BE2C (cell line): ENCODE measurements around the gene COX20.
A peak's percentile ranks its signal among the peaks of the same experiment; 100 is the strongest.

Source experiments
- DNase-seq: peaks from one replicate; pipeline ENCODE4 v3.0.0-alpha.2; 2020
- H3K27me3 ChIP-seq: fragments of 250-450 bp; sonication (Bioruptor Pico); 2 replicates; pipeline ENCODE4 v1.5.1; 2020; ENCODE audit warnings: mild to moderate bottlenecking
- H3K36me3 ChIP-seq: fragments of 250-450 bp; sonication (Bioruptor Pico); 2 replicates; pipeline ENCODE4 v1.5.1; 2020; ENCODE audit warnings: mild to moderate bottlenecking
- H3K4me1 ChIP-seq: fragments of 250-450 bp; sonication (Bioruptor Pico); 2 replicates; pipeline ENCODE4 v1.5.1; 2020
- H3K4me3 ChIP-seq: 2 replicates; pipeline ENCODE4 v1.5.1; 2011; ENCODE audit warnings: low read depth, low read length
- H3K9me3 ChIP-seq: fragments of 250-450 bp; sonication (Bioruptor Pico); 2 replicates; pipeline ENCODE4 v1.5.1; 2020
- TF ChIP-seq, protein P1 (sequence below): IDR thresholded peaks from 2 replicates; pipeline ENCODE4 v1.5.1; 2012; ENCODE audit warnings: mild to moderate bottlenecking, low read depth, low read length

The COX20 gene

DNA sequence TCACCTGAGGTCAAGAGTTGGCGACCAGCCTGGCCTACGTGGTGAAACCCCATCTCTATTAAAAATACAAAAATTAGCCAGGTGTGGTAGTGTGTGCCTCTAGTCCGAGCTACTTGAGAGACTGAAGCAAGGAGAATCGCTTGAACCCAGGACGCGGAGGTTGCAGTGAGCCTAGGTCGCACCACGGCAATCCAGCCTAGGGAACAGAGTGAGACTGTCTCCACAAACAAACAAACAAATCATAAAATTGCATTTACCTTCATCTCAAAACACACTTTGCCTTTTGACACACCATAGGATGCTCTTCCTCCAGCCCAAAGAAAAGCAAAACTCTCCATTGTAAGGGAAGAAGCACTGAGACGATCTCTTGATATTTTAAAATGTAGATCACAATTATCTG, 24.6 kb downstream of the COX20 start:
- Histone ChIP-seq H3K27me3 (no peaks in the 10 kb centered on the region), H3K9me3 (no peaks in the 10 kb centered on the region), H3K36me3 (peaks cover 86% of the 10 kb centered on the region), H3K4me1 (peaks cover 4% of the 10 kb centered on the region), H3K4me3 (peak overlapping the region; percentile 98)
- no peak for DNase-seq
- TF ChIP-seq, protein P1, sequence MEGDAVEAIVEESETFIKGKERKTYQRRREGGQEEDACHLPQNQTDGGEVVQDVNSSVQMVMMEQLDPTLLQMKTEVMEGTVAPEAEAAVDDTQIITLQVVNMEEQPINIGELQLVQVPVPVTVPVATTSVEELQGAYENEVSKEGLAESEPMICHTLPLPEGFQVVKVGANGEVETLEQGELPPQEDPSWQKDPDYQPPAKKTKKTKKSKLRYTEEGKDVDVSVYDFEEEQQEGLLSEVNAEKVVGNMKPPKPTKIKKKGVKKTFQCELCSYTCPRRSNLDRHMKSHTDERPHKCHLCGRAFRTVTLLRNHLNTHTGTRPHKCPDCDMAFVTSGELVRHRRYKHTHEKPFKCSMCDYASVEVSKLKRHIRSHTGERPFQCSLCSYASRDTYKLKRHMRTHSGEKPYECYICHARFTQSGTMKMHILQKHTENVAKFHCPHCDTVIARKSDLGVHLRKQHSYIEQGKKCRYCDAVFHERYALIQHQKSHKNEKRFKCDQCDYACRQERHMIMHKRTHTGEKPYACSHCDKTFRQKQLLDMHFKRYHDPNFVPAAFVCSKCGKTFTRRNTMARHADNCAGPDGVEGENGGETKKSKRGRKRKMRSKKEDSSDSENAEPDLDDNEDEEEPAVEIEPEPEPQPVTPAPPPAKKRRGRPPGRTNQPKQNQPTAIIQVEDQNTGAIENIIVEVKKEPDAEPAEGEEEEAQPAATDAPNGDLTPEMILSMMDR: no peak

DNA sequence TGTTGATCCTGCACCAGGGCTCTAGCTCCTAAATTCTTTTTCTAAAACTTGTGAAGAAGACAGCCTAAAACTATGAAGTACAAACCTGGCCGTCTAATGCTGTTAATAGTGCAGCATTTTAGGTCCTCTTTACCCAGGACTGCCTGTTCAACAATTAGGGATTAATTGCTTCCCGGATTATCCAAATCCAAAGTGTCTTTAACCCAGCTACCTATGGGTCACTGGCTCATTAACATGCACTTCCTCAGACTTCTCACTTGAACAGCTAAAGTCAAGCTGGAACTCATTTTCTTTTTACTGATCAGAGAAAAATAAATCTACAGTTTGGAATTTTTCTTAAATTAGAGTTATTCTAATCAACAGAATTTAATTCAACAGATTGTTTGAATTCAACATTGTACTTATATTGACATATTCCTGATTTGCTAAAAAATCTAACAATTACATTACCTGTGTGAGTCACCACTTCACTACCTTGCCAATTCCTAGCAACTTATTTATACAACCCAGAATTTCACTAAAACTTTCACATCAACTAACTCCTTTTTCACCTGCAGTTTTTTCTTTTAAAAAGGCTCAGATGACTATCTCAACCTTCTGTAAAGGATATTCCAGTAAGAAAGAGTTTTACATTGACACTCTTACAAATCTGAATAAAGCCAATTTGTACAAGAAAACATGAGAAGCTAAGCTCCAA, 25.6 kb downstream of the COX20 start:
- TF ChIP-seq, protein P1: no peak
- no peaks in the 10 kb centered on the region for H3K27me3 ChIP-seq
- peaks cover 76% of the 10 kb centered on the region for H3K36me3 ChIP-seq
- DNase-seq: no peak
- H3K4me1 ChIP-seq: peaks cover 7% of the 10 kb centered on the region
- H3K9me3 ChIP-seq: no peaks in the 10 kb centered on the region
- peak overlapping the region; percentile 98 for H3K4me3 ChIP-seq

DNA sequence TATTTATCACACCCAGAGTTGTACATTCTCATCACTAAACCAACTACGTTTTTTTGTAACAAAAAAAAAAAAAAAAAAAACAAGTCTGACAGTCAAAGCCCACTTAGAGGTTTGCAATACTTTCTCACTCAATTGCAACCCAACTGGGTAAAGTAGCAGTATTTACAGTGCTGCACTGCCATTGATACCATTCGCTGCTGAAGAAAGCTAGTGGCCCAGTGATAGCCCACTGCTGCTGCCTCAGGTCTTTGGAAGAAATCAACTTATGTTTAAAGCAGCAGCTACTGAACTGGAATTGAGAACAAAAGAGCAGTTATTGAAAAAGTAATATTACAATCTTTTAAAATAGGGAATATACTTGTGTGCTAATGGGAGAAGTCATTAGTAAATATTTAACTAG, 26.2 kb downstream of the COX20 start:
- no peak for DNase-seq
- Histone ChIP-seq H3K4me1 (peaks cover 7% of the 10 kb centered on the region), H3K4me3 (peak overlapping the region; percentile 98), H3K36me3 (peaks cover 70% of the 10 kb centered on the region), H3K27me3 (no peaks in the 10 kb centered on the region), H3K9me3 (no peaks in the 10 kb centered on the region)
- TF ChIP-seq, protein P1: no peak

DNA sequence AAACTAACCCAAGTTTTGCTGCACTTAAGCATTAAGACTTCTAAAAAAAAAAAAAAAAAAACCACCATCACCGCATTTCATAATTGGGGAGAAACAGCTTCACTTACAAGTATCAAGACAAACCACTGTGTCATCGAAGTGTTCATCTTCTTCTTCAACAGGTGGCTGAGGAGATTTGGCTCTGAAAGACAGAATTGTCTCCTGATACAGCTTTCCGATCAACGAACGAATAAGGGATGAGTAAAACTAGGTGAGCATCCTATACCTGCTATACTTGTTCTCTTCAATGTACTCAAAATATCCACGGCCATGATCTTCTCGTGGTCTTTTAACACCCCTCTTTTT, 26.9 kb downstream of the COX20 start:
- no peak for DNase-seq
- TF ChIP-seq, protein P1: no peak
- no peaks in the 10 kb centered on the region for H3K9me3 ChIP-seq
- H3K36me3 ChIP-seq: peaks cover 63% of the 10 kb centered on the region
- H3K4me3 ChIP-seq: peak overlapping the region; percentile 98
- H3K27me3 ChIP-seq: no peaks in the 10 kb centered on the region
- H3K4me1 ChIP-seq: peaks cover 7% of the 10 kb centered on the region

DNA sequence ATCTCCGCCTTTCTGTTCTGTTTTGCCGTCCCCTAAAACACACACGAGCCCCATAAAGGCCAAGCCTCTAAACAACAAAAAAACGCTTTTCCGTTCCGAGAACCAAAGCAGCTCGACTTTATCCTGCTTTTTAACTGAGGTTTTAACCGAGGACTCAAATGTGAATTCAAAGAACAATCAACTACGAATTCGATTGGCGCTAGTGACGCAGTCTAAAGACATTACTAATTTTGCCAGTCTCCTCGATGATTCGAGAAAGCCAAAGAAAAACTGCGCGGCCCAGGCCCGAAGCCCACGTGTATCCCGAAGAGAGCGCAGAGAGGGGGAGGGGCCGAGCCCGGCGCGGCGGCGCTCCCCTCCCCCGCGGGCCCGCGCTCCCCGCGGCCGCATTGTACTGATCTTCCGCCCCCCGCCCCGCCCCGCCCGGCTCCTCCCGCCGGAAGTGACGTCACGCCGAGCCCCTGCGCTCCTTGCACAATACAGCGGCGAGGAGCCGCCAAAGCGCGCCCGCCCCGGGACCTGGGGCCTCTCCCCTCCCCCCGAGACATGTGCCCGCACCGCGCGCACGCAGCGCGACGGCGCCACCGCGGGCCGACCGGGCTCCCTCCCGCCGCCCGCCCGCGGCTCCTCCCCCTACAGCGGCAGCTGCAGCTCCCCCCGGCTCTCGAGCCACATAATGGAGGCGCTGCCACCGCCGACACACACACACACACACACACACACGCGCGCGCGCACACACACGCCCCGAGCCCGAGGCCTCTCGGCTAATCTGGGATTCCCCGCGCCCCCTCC, 27.4 kb downstream of the COX20 start:
- H3K27me3 ChIP-seq: no peaks in the 10 kb centered on the region
- H3K4me3 ChIP-seq: peak overlapping the region; percentile 98
- no peaks in the 10 kb centered on the region for H3K9me3 ChIP-seq
- peak; percentile 99 for DNase-seq
- TF ChIP-seq, protein P1: no peak
- peaks cover 7% of the 10 kb centered on the region for H3K4me1 ChIP-seq
- peaks cover 57% of the 10 kb centered on the region for H3K36me3 ChIP-seq
